Fibroblast of mammary gland (primary cell): ENCODE data around the gene B4GALNT3.

Source experiments
- DNase-seq: peaks from one replicate; pipeline ENCODE4 v3.0.0-alpha.2; 2010; ENCODE audit warnings: low read depth
- H3K4me3 ChIP-seq: 2 replicates; pipeline ENCODE4 v1.5.1; 2011; ENCODE audit warnings: low read depth, mild to moderate bottlenecking, low read length, moderate library complexity; ENCODE audit not compliant: control insufficient read depth
- CTCF ChIP-seq: conservative IDR thresholded peaks from 2 replicates; pipeline ENCODE4 v1.5.1; 2011; ENCODE audit warnings: low read depth, low read length, inconsistent platforms; ENCODE audit not compliant: control insufficient read depth, insufficient read depth

The B4GALNT3 gene

GRCh38 chr12:545835-546234 is 86.1 kb downstream of the B4GALNT3 start:
- no peak for DNase-seq
- TF ChIP-seq CTCF: no peak
- no peak overlapping the region for H3K4me3 ChIP-seq

GRCh38 chr12:546265-546919 is 86.7 kb downstream of the B4GALNT3 start:
- H3K4me3 ChIP-seq: no peak overlapping the region
- DNase-seq: no peak

GRCh38 chr12:546920-547845 is 87.4 kb downstream of the B4GALNT3 start:
- peak; percentile 77 for TF ChIP-seq CTCF
- peak; percentile 30 for DNase-seq
- no peak overlapping the region for H3K4me3 ChIP-seq

More at GRCh38 chr12:546265-546919, 86.7 kb downstream of the B4GALNT3 start:
- no peak for TF ChIP-seq CTCF

- TF ChIP-seq CTCF: no peak
- DNase-seq: no peak
- H3K4me3 ChIP-seq: no peak overlapping the region
Observed at GRCh38 chr12:547883-548470, 88.2 kb downstream of the B4GALNT3 start.

GRCh38 chr12:549476-550082 is 89.8 kb downstream of the B4GALNT3 start:
- no peak for DNase-seq
- no peak for TF ChIP-seq CTCF

GRCh38 chr12:550473-551260 is 90.9 kb downstream of the B4GALNT3 start:
- TF ChIP-seq CTCF: no peak
- H3K4me3 ChIP-seq: no peak overlapping the region
- DNase-seq: no peak

More at GRCh38 chr12:549476-550082, 89.8 kb downstream of the B4GALNT3 start:
- H3K4me3 ChIP-seq: no peak overlapping the region
